Measurements from ENCODE around the gene PEAK1.

PEAK1 gene

GRCh38 chr15:77419836-77420609, at the start of gene PEAK1:
Gene PEAK1 (minus strand): TSS chr15:77420104. CDS start chr15:77181926, 238,178 bp downstream.
- DNase-seq (ENCODE audit: low read depth) = peak; percentile 99

GRCh38 chr15:77468896-77469295, 49.0 kb upstream of the PEAK1 start:
- no peak for DNase-seq (ENCODE audit: low read depth)

- no peak for DNase-seq (ENCODE audit: low read depth)
Observed at GRCh38 chr15:77466521-77466920, 46.6 kb upstream of the PEAK1 start.

- no peak for DNase-seq (ENCODE audit: low read depth)
Observed at GRCh38 chr15:77464129-77464865, 44.4 kb upstream of the PEAK1 start.

GRCh38 chr15:77461486-77461885, 41.6 kb upstream of the PEAK1 start:
- DNase-seq (ENCODE audit: low read depth) = no peak

GRCh38 chr15:77459031-77459430, 39.1 kb upstream of the PEAK1 start:
- DNase-seq (ENCODE audit: low read depth) = no peak

- DNase-seq (ENCODE audit: low read depth) = no peak
Observed at GRCh38 chr15:77457905-77458265, 38.0 kb upstream of the PEAK1 start.

- DNase-seq (ENCODE audit: low read depth) = no peak
Observed at GRCh38 chr15:77457191-77457904, 37.4 kb upstream of the PEAK1 start.

- DNase-seq (ENCODE audit: low read depth) = no peak
Observed at GRCh38 chr15:77456746-77457145, 36.8 kb upstream of the PEAK1 start.

GRCh38 chr15:77455696-77456321, 35.9 kb upstream of the PEAK1 start:
- DNase-seq (ENCODE audit: low read depth) = no peak

GRCh38 chr15:77454951-77455350, 35.0 kb upstream of the PEAK1 start:
- DNase-seq (ENCODE audit: low read depth) = no peak

- DNase-seq (ENCODE audit: low read depth) = no peak
Observed at GRCh38 chr15:77454265-77454664, 34.4 kb upstream of the PEAK1 start.

- DNase-seq (ENCODE audit: low read depth) = no peak
Observed at GRCh38 chr15:77446840-77447390, 27.0 kb upstream of the PEAK1 start.

GRCh38 chr15:77440378-77440999, 20.6 kb upstream of the PEAK1 start:
- no peak for DNase-seq (ENCODE audit: low read depth)

GRCh38 chr15:77437264-77437663, 17.4 kb upstream of the PEAK1 start:
- no peak for DNase-seq (ENCODE audit: low read depth)

GRCh38 chr15:77436822-77437221, 16.9 kb upstream of the PEAK1 start:
- no peak for DNase-seq (ENCODE audit: low read depth)

GRCh38 chr15:77430652-77431051, 10.7 kb upstream of the PEAK1 start:
- DNase-seq (ENCODE audit: low read depth) = no peak

- DNase-seq (ENCODE audit: low read depth) = no peak
Observed at GRCh38 chr15:77430213-77430612, 10.3 kb upstream of the PEAK1 start.

GRCh38 chr15:77426871-77427270, 7.0 kb upstream of the PEAK1 start:
- DNase-seq (ENCODE audit: low read depth) = no peak

- no peak for DNase-seq (ENCODE audit: low read depth)
Observed at GRCh38 chr15:77426377-77426776, 6.5 kb upstream of the PEAK1 start.

- no peak for DNase-seq (ENCODE audit: low read depth)
Observed at GRCh38 chr15:77425104-77425503, 5.2 kb upstream of the PEAK1 start.

GRCh38 chr15:77421370-77421700, 1.4 kb upstream of the PEAK1 start:
- DNase-seq (ENCODE audit: low read depth) = no peak
